Measurements from ENCODE around the gene SPRR1A. TPM values are rescaled to one million over a fixed set of nuclear protein-coding genes. Genes with fewer than 3 reads are reported as not detected.

SPRR1A gene
- total and polyA plus RNA-seq, 9 donors, result not detected

GRCh38 chr1:152970495-152970894 lies 13.4 kb upstream of the SPRR1A start, which contains the start of gene SPRR4:
SPRR4 (plus strand) TSS chr1:152970648; CDS start chr1:152971891, 1,243 bp downstream.
- H3K27ac ChIP-seq (ENCODE audit: low read length), result no peak within 1 kb of the TSS
- 80% methylated on average over 1 of the region's 6 CpGs for WGBS (ENCODE audit: insufficient coverage)
- no peaks in the 10 kb centered on the region for H3K36me3 ChIP-seq (ENCODE audit: control insufficient read depth, insufficient read depth, low read length)
- no peaks in the 10 kb centered on the region for H3K9me3 ChIP-seq (replicated peaks; ENCODE audit: control insufficient read depth, low read depth, low read length)
- no peak within 1 kb of the TSS for H3K4me3 ChIP-seq (ENCODE audit: low read length)
- DNase-seq, result no peak
- no peaks in the 10 kb centered on the region for H3K4me1 ChIP-seq (ENCODE audit: control insufficient read depth, insufficient read depth, low read length)
- H3K27me3 ChIP-seq (ENCODE audit: control insufficient read depth, insufficient read depth, low read length), result no peaks in the 10 kb centered on the region

DNA sequence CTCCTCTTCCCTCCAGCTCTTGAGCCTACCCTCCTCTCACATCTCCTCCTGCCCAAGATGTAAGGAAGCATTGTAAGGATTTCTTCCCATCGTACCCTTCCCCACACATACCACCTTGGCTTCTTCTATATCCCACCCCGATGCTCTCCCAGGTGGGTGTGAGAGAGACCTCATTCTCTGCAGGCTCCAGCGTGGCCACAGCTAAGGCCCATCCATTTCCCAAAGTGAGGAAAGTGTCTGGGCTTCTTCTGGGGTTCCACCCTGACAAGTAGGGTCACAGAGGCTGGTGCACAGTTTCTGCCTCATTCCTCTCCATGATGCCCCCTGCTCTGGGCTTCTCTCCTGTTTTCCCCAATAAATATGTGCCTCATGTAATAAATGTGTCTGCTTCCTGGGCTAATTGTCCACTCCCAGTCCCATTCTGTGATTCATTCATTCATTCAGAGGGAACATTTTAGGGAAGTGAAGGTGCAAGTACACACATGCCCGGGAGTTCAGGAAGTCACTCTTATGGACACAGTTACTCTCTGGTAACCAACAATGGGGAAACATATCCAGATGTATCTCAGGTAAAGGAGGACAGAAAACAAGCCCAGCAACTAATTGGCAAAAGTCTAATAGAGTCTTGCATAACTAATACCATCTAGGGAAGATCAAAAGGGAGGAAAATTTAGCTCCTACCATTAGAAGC lies 11.5 kb upstream of the SPRR1A start:
- H3K4me1 ChIP-seq (ENCODE audit: control insufficient read depth, insufficient read depth, low read length), result no peaks in the 10 kb centered on the region
- no CpG with 5 or more reads among the region's 4 CpGs for WGBS (ENCODE audit: insufficient coverage)

DNA sequence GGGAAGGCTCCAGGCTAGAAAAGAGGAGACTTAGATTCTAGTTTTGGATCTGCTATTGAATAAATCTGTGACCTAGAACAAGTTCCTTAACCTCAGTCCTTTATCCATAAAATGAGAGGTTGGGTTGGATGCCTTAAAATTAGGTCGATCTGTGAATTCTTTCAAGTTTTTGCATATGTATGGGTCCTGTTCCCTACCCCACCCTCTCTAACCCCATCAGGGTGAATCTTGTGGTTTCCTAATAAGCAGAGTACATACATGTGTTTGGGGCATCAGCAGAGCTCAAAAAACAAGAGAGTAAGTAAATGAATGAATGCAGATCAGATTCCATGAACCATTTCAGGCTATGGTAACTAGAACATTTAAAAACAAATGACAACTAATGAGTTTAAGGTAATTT lies 7.2 kb upstream of the SPRR1A start:
- WGBS (ENCODE audit: insufficient coverage), result no CpG with 5 or more reads among the region's 1 CpG
- H3K4me3 ChIP-seq (ENCODE audit: low read length), result no peak overlapping the region
- no peak overlapping the region for H3K27ac ChIP-seq (ENCODE audit: low read length)
- DNase-seq, result no peak
- no peaks in the 10 kb centered on the region for H3K9me3 ChIP-seq (replicated peaks; ENCODE audit: control insufficient read depth, low read depth, low read length)
- no peaks in the 10 kb centered on the region for H3K27me3 ChIP-seq (ENCODE audit: control insufficient read depth, insufficient read depth, low read length)
- H3K4me1 ChIP-seq (ENCODE audit: control insufficient read depth, insufficient read depth, low read length), result no peaks in the 10 kb centered on the region
- H3K36me3 ChIP-seq (ENCODE audit: control insufficient read depth, insufficient read depth, low read length), result no peaks in the 10 kb centered on the region

More for the DNA sequence above, 11.5 kb upstream of the SPRR1A start:
- Histone ChIP-seq H3K9me3 (replicated peaks; ENCODE audit: control insufficient read depth, low read depth, low read length) (no peaks in the 10 kb centered on the region), H3K27ac (ENCODE audit: low read length) (no peak overlapping the region), H3K36me3 (ENCODE audit: control insufficient read depth, insufficient read depth, low read length) (no peaks in the 10 kb centered on the region), H3K27me3 (ENCODE audit: control insufficient read depth, insufficient read depth, low read length) (no peaks in the 10 kb centered on the region), H3K4me3 (ENCODE audit: low read length) (no peak overlapping the region)
- DNase-seq, result no peak

GRCh38 chr1:152977614-152978013 lies 6.3 kb upstream of the SPRR1A start:
- Histone ChIP-seq H3K4me3 (ENCODE audit: low read length) (no peak overlapping the region), H3K27ac (ENCODE audit: low read length) (no peak overlapping the region), H3K9me3 (replicated peaks; ENCODE audit: control insufficient read depth, low read depth, low read length) (no peaks in the 10 kb centered on the region), H3K36me3 (ENCODE audit: control insufficient read depth, insufficient read depth, low read length) (no peaks in the 10 kb centered on the region), H3K27me3 (ENCODE audit: control insufficient read depth, insufficient read depth, low read length) (no peaks in the 10 kb centered on the region), H3K4me1 (ENCODE audit: control insufficient read depth, insufficient read depth, low read length) (no peaks in the 10 kb centered on the region)
- no peak for DNase-seq

DNA sequence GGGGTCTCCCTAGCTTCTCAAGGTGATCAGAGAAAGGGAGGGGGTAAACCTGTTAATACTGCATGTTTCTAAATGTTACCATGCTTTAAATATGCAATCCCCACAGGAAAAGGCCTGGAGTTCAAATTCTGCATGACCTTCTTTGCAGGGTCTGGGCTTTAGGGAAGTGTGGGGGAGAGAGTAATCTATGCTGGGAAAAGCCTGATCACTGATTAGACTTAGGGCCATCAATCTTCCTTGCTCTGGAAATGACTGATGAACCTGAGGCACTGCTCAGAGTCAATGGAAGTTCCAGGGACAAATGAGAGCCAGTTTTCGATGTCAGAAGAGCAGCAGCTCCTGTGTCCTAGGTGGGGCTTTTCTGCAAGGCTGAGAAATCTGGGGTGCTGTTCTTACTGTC lies 3.2 kb upstream of the SPRR1A start:
- Histone ChIP-seq H3K27me3 (ENCODE audit: control insufficient read depth, insufficient read depth, low read length) (no peaks in the 10 kb centered on the region), H3K36me3 (ENCODE audit: control insufficient read depth, insufficient read depth, low read length) (no peaks in the 10 kb centered on the region), H3K4me1 (ENCODE audit: control insufficient read depth, insufficient read depth, low read length) (no peaks in the 10 kb centered on the region), H3K27ac (ENCODE audit: low read length) (no peak overlapping the region), H3K9me3 (replicated peaks; ENCODE audit: control insufficient read depth, low read depth, low read length) (no peaks in the 10 kb centered on the region), H3K4me3 (ENCODE audit: low read length) (no peak overlapping the region)
- DNase-seq, result no peak
- 82% methylated on average over 1 of the region's 1 CpG for WGBS (ENCODE audit: insufficient coverage)

GRCh38 chr1:152981146-152981871 lies 2.6 kb upstream of the SPRR1A start:
- Histone ChIP-seq H3K27ac (ENCODE audit: low read length) (no peak overlapping the region), H3K9me3 (replicated peaks; ENCODE audit: control insufficient read depth, low read depth, low read length) (no peaks in the 10 kb centered on the region), H3K27me3 (ENCODE audit: control insufficient read depth, insufficient read depth, low read length) (no peaks in the 10 kb centered on the region), H3K36me3 (ENCODE audit: control insufficient read depth, insufficient read depth, low read length) (no peaks in the 10 kb centered on the region), H3K4me3 (ENCODE audit: low read length) (no peak overlapping the region), H3K4me1 (ENCODE audit: control insufficient read depth, insufficient read depth, low read length) (no peaks in the 10 kb centered on the region)
- no peak for DNase-seq
- 94% methylated on average over 4 of the region's 6 CpGs for WGBS (ENCODE audit: insufficient coverage)

GRCh38 chr1:152982076-152982475 lies 1.8 kb upstream of the SPRR1A start:
- Histone ChIP-seq H3K9me3 (replicated peaks; ENCODE audit: control insufficient read depth, low read depth, low read length) (no peaks in the 10 kb centered on the region), H3K4me3 (ENCODE audit: low read length) (no peak overlapping the region), H3K27me3 (ENCODE audit: control insufficient read depth, insufficient read depth, low read length) (no peaks in the 10 kb centered on the region), H3K36me3 (ENCODE audit: control insufficient read depth, insufficient read depth, low read length) (no peaks in the 10 kb centered on the region), H3K4me1 (ENCODE audit: control insufficient read depth, insufficient read depth, low read length) (no peaks in the 10 kb centered on the region), H3K27ac (ENCODE audit: low read length) (no peak overlapping the region)
- no peak for DNase-seq
- WGBS (ENCODE audit: insufficient coverage), result 81% methylated on average over 4 of the region's 4 CpGs

- DNase-seq, result no peak
- Histone ChIP-seq H3K4me1 (ENCODE audit: control insufficient read depth, insufficient read depth, low read length) (no peaks in the 10 kb centered on the region), H3K36me3 (ENCODE audit: control insufficient read depth, insufficient read depth, low read length) (no peaks in the 10 kb centered on the region)
These were observed 647 bp upstream of the SPRR1A start for GRCh38 chr1:152983234-152983633.

GRCh38 chr1:152986578-152986977 lies 2.7 kb downstream of the SPRR1A start:
- H3K27me3 ChIP-seq (ENCODE audit: control insufficient read depth, insufficient read depth, low read length), result no peaks in the 10 kb centered on the region
- H3K27ac ChIP-seq (ENCODE audit: low read length), result no peak overlapping the region
- no peak overlapping the region for H3K4me3 ChIP-seq (ENCODE audit: low read length)
- H3K4me1 ChIP-seq (ENCODE audit: control insufficient read depth, insufficient read depth, low read length), result no peaks in the 10 kb centered on the region
- no CpG with 5 or more reads among the region's 2 CpGs for WGBS (ENCODE audit: insufficient coverage)
- no peaks in the 10 kb centered on the region for H3K9me3 ChIP-seq (replicated peaks; ENCODE audit: control insufficient read depth, low read depth, low read length)
- no peak for DNase-seq
- H3K36me3 ChIP-seq (ENCODE audit: control insufficient read depth, insufficient read depth, low read length), result no peaks in the 10 kb centered on the region

More at GRCh38 chr1:152983234-152983633, 647 bp upstream of the SPRR1A start:
- H3K4me3 ChIP-seq (ENCODE audit: low read length), result no peak overlapping the region
- H3K9me3 ChIP-seq (replicated peaks; ENCODE audit: control insufficient read depth, low read depth, low read length), result no peaks in the 10 kb centered on the region
- no peaks in the 10 kb centered on the region for H3K27me3 ChIP-seq (ENCODE audit: control insufficient read depth, insufficient read depth, low read length)
- H3K27ac ChIP-seq (ENCODE audit: low read length), result no peak overlapping the region

- no peak for DNase-seq
- Histone ChIP-seq H3K9me3 (replicated peaks; ENCODE audit: control insufficient read depth, low read depth, low read length) (peaks cover 3% of the 10 kb centered on the region), H3K36me3 (ENCODE audit: control insufficient read depth, insufficient read depth, low read length) (no peaks in the 10 kb centered on the region), H3K4me1 (ENCODE audit: control insufficient read depth, insufficient read depth, low read length) (no peaks in the 10 kb centered on the region), H3K27ac (ENCODE audit: low read length) (no peak overlapping the region), H3K4me3 (ENCODE audit: low read length) (no peak overlapping the region), H3K27me3 (ENCODE audit: control insufficient read depth, insufficient read depth, low read length) (no peaks in the 10 kb centered on the region)
- WGBS (ENCODE audit: insufficient coverage), result 90% methylated on average over 2 of the region's 6 CpGs
These were observed 9.3 kb downstream of the SPRR1A start for GRCh38 chr1:152993186-152993585.

Data from muscle of leg (tissue), 11 donors.